HepG2 (cell line): ENCODE measurements around the gene METTL26. TPM values are rescaled to one million over a fixed set of nuclear protein-coding genes. Genes with fewer than 3 reads are reported as not detected.

Experiments used
- BHLHE40 ChIP-seq: IDR thresholded peaks from 2 replicates; pipeline ENCODE4 v1.6.1; 2011; ENCODE audit warnings: low read length, improper control_type of control experiment
- CAMTA2 ChIP-seq: sonication (generic); formaldehyde crosslinking; IDR thresholded peaks from 2 replicates; pipeline ENCODE4 v1.4.0; 2020; ENCODE audit warnings: mild to moderate bottlenecking, missing genetic modification reagents, borderline replicate concordance
- CHCHD3 ChIP-seq: sonication (generic); formaldehyde crosslinking; IDR thresholded peaks from 2 replicates; pipeline ENCODE4 v1.8.0; 2022; ENCODE audit warnings: mild to moderate bottlenecking, missing genetic modification reagents, moderate library complexity
- DMAP1 ChIP-seq: IDR thresholded peaks from 2 replicates; pipeline ENCODE4 v1.6.1; 2016
- FOXK2 ChIP-seq: fragments of 450-650 bp; IDR thresholded peaks from 2 replicates; pipeline ENCODE4 v1.6.1; 2016
- HMG20B ChIP-seq: conservative IDR thresholded peaks from 2 replicates; pipeline ENCODE4 v1.6.1; 2016; ENCODE audit warnings: missing genetic modification reagents, missing compliant biosample characterization
- HOXD1 ChIP-seq: sonication (generic); formaldehyde crosslinking; IDR thresholded peaks from 2 replicates; pipeline ENCODE4 v1.5.0; 2020; ENCODE audit warnings: missing genetic modification reagents
- NCOA2 ChIP-seq: sonication (generic); formaldehyde crosslinking; IDR thresholded peaks from 2 replicates; pipeline ENCODE4 v1.8.0; 2022; ENCODE audit warnings: inconsistent platforms
- RBFOX2 ChIP-seq: fragments of 200-400 bp; formaldehyde crosslinking; IDR thresholded peaks from 2 replicates; pipeline ENCODE4 v1.6.1; 2017; ENCODE audit warnings: low read depth, mild to moderate bottlenecking, low read length
- SAFB2 ChIP-seq: sonication (generic); formaldehyde crosslinking; IDR thresholded peaks from 2 replicates; pipeline ENCODE4 v1.5.1; 2020; ENCODE audit warnings: missing genetic modification reagents, low read depth, mild to moderate bottlenecking, borderline replicate concordance
- SAP130 ChIP-seq: IDR thresholded peaks from 2 replicates; pipeline ENCODE4 v1.6.1; 2016; ENCODE audit warnings: low read depth
- TCF7L2 ChIP-seq: IDR thresholded peaks from 2 replicates; pipeline ENCODE4 v1.6.1; 2011; ENCODE audit warnings: mild to moderate bottlenecking, low read depth, low read length, moderate library complexity
- ZNF709 ChIP-seq: sonication (generic); formaldehyde crosslinking; IDR thresholded peaks from 2 replicates; pipeline ENCODE4 v1.5.0; 2020; ENCODE audit warnings: mild to moderate bottlenecking, missing genetic modification reagents
- polyA plus RNA-seq, 8 experiments: library from polyadenylated mRNA; depleted of rRNA in 3 of 8; stranded (reverse) in 7 of 8; unstranded in 1 of 8; fragments of >200 nt; fragmentation: Illumina TruSeq in 4 of 8; extraction: Trizol in 4 of 8; gene quantifications; 2 replicates each; pipeline versions ENCODE4 v1.2.1 to v1.2.3, GENCODE V29; 2011 to 2016; ENCODE audit warnings: low read depth in 4 of 8, missing spikeins in 1 of 8, mixed read lengths in 1 of 8; ENCODE audit not compliant: insufficient read depth in 1 of 8
- total RNA-seq, 5 experiments: library from RNA; depleted of rRNA; stranded (reverse); fragments of >200 nt; fragmentation: Illumina TruSeq; extraction: Trizol; gene quantifications; 2 replicates each; pipeline ENCODE4 v1.2.3, GENCODE V29; 2016; ENCODE audit warnings: low read depth in 1 of 5
- TF ChIP-seq, protein P1 (sequence below): sonication (generic); formaldehyde crosslinking; IDR thresholded peaks from 2 replicates; pipeline ENCODE4 v1.4.0; 2020; ENCODE audit warnings: missing genetic modification reagents, borderline replicate concordance
- TF ChIP-seq, protein P2 (sequence below): sonication (generic); formaldehyde crosslinking; IDR thresholded peaks from 2 replicates; pipeline ENCODE4 v1.8.1; 2023; ENCODE audit warnings: mild to moderate bottlenecking, missing genetic modification reagents
- TF ChIP-seq, protein P3 (sequence below): sonication (generic); formaldehyde crosslinking; IDR thresholded peaks from 2 replicates; pipeline ENCODE4 v1.4.0; 2020; ENCODE audit warnings: missing genetic modification reagents
- TF ChIP-seq, protein P4 (sequence below): IDR thresholded peaks from 2 replicates; pipeline ENCODE4 v1.6.1; 2016; ENCODE audit warnings: mild to moderate bottlenecking
- TF ChIP-seq, protein P5 (sequence below): sonication (generic); formaldehyde crosslinking; IDR thresholded peaks from 2 replicates; pipeline ENCODE4 v1.5.1; 2020; ENCODE audit warnings: mild to moderate bottlenecking, missing genetic modification reagents, moderate library complexity
- TF ChIP-seq, protein P6 (sequence below): IDR thresholded peaks from 2 replicates; pipeline ENCODE4 v1.6.1; 2016; ENCODE audit warnings: low read depth, control low read depth

METTL26 gene
- total and polyA plus RNA-seq, 2 of the 13 experiments (the other 11 are each of a cell fraction or from before 2014, with no cell fraction given), result 65.5 to 70.1 TPM

DNA sequence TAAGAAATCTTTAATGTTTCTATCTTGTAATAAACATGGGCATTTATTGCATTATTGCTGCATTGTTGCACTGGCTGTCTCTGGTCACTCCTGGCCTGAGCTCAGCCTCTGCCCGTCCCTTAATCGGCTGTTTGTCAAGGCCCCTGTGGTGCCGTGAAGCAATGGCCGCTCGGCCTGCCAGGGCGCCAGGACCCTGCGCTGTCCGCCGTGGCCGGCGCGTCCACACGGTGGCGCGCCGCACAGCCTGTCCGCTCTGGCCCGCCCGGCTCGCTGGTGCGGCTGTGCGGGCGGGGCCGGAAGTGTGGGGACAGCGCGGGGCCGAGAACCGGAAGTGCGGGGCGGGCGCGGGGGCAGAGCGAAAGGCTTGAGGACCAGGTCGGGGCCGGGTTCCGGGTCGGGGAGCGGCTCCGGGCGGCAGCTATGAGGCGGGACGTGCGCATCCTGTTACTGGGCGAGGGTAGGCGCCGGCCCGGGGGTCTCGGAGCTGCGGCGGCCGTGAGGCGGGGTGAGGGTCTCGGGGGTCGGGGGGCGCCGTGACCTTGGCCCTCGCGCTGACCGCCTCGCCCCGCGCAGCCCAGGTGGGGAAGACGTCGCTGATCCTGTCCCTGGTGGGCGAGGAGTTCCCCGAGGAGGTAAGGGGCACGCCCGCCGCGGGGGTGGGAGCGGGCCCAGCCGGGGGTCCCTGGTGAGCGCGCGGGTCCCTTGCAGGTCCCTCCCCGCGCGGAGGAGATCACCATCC lies 31.8 kb upstream of the METTL26 start, which contains the start of gene RHOT2 (continued):
- TF ChIP-seq, protein P1, sequence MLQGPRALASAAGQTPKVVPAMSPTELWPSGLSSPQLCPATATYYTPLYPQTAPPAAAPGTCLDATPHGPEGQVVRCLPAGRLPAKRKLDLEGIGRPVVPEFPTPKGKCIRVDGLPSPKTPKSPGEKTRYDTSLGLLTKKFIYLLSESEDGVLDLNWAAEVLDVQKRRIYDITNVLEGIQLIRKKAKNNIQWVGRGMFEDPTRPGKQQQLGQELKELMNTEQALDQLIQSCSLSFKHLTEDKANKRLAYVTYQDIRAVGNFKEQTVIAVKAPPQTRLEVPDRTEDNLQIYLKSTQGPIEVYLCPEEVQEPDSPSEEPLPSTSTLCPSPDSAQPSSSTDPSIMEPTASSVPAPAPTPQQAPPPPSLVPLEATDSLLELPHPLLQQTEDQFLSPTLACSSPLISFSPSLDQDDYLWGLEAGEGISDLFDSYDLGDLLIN (CRISPR knock-in tag), result no peak
- TF ChIP-seq ZNF709 (CRISPR knock-in tag) (no peak), HMG20B (CRISPR knock-in tag) (no peak), NCOA2 (CRISPR knock-in tag) (peak; percentile 61; the same call in 1 of the 2 replicates), RBFOX2 (peak; percentile 84), TCF7L2 (no peak), BHLHE40 (0 out of 2 replicates have a peak, but pooled peaks have one; percentile 11), CAMTA2 (CRISPR knock-in tag) (no peak; the same call in 1 of the 2 replicates), SAFB2 (CRISPR knock-in tag) (peak; percentile 88), DMAP1 (peak; percentile 38; the same call in 1 of the 2 replicates), CHCHD3 (CRISPR knock-in tag) (0 out of 2 replicates have a peak, but pooled peaks have one; percentile 23), HOXD1 (CRISPR knock-in tag) (peak; percentile 20; the same call in 1 of the 2 replicates), FOXK2 (no peak), SAP130 (CRISPR knock-in tag) (peak; percentile 97)
- TF ChIP-seq, protein P2, sequence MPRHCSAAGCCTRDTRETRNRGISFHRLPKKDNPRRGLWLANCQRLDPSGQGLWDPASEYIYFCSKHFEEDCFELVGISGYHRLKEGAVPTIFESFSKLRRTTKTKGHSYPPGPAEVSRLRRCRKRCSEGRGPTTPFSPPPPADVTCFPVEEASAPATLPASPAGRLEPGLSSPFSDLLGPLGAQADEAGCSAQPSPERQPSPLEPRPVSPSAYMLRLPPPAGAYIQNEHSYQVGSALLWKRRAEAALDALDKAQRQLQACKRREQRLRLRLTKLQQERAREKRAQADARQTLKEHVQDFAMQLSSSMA, result peak; percentile 75; the same call in 1 of the 2 replicates
- TF ChIP-seq, protein P3, sequence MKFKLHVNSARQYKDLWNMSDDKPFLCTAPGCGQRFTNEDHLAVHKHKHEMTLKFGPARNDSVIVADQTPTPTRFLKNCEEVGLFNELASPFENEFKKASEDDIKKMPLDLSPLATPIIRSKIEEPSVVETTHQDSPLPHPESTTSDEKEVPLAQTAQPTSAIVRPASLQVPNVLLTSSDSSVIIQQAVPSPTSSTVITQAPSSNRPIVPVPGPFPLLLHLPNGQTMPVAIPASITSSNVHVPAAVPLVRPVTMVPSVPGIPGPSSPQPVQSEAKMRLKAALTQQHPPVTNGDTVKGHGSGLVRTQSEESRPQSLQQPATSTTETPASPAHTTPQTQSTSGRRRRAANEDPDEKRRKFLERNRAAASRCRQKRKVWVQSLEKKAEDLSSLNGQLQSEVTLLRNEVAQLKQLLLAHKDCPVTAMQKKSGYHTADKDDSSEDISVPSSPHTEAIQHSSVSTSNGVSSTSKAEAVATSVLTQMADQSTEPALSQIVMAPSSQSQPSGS, result peak; percentile 74
- TF ChIP-seq, protein P4, sequence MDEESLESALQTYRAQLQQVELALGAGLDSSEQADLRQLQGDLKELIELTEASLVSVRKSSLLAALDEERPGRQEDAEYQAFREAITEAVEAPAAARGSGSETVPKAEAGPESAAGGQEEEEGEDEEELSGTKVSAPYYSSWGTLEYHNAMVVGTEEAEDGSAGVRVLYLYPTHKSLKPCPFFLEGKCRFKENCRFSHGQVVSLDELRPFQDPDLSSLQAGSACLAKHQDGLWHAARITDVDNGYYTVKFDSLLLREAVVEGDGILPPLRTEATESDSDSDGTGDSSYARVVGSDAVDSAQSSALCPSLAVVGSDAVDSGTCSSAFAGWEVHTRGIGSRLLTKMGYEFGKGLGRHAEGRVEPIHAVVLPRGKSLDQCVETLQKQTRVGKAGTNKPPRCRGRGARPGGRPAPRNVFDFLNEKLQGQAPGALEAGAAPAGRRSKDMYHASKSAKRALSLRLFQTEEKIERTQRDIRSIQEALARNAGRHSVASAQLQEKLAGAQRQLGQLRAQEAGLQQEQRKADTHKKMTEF, result peak; percentile 64
- TF ChIP-seq, protein P5, sequence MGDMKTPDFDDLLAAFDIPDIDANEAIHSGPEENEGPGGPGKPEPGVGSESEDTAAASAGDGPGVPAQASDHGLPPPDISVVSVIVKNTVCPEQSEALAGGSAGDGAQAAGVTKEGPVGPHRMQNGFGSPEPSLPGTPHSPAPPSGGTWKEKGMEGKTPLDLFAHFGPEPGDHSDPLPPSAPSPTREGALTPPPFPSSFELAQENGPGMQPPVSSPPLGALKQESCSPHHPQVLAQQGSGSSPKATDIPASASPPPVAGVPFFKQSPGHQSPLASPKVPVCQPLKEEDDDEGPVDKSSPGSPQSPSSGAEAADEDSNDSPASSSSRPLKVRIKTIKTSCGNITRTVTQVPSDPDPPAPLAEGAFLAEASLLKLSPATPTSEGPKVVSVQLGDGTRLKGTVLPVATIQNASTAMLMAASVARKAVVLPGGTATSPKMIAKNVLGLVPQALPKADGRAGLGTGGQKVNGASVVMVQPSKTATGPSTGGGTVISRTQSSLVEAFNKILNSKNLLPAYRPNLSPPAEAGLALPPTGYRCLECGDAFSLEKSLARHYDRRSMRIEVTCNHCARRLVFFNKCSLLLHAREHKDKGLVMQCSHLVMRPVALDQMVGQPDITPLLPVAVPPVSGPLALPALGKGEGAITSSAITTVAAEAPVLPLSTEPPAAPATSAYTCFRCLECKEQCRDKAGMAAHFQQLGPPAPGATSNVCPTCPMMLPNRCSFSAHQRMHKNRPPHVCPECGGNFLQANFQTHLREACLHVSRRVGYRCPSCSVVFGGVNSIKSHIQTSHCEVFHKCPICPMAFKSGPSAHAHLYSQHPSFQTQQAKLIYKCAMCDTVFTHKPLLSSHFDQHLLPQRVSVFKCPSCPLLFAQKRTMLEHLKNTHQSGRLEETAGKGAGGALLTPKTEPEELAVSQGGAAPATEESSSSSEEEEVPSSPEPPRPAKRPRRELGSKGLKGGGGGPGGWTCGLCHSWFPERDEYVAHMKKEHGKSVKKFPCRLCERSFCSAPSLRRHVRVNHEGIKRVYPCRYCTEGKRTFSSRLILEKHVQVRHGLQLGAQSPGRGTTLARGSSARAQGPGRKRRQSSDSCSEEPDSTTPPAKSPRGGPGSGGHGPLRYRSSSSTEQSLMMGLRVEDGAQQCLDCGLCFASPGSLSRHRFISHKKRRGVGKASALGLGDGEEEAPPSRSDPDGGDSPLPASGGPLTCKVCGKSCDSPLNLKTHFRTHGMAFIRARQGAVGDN (CRISPR knock-in tag), result peak; percentile 88
- TF ChIP-seq, protein P6, sequence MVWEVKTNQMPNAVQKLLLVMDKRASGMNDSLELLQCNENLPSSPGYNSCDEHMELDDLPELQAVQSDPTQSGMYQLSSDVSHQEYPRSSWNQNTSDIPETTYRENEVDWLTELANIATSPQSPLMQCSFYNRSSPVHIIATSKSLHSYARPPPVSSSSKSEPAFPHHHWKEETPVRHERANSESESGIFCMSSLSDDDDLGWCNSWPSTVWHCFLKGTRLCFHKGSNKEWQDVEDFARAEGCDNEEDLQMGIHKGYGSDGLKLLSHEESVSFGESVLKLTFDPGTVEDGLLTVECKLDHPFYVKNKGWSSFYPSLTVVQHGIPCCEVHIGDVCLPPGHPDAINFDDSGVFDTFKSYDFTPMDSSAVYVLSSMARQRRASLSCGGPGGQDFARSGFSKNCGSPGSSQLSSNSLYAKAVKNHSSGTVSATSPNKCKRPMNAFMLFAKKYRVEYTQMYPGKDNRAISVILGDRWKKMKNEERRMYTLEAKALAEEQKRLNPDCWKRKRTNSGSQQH (CRISPR knock-in tag), result peak; percentile 91
